Endothelial cell of umbilical vein (primary cell): ENCODE data around the gene ELAVL1. TPM values are rescaled to one million over a fixed set of nuclear protein-coding genes. Genes with fewer than 3 reads are reported as not detected.
"Not testable (repeated sequence)": the region's sequence is repeated elsewhere in the genome, so short reads cannot be mapped to it uniquely, and the experiment has no call there.

ENCODE experiments used
- BruUV-seq: library from RNA; stranded (reverse); fragments of 400-500 nt; replicated peaks from 2 replicates; lab custom pipeline; 2021; lab: Mats Ljungman, UMichigan
- CTCF ChIA-PET: fragments of 300-600, 350-600 bp; sonication (Branson Sonifier 250); formaldehyde crosslinking; loops from one replicate; lab custom pipeline; 2021; ENCODE audit warnings: antibody characterized with exemption, inconsistent platforms; lab: Charles Lee
- POLR2A ChIA-PET: fragments of 300-600, 350-600 bp; sonication (Branson Sonifier 250); formaldehyde crosslinking; loops from one replicate; lab custom pipeline; 2021; ENCODE audit warnings: antibody characterized with exemption, inconsistent platforms; lab: Charles Lee
- DNase-seq: peaks from one replicate; pipeline ENCODE4 v3.0.0-alpha.2; 2011; ENCODE audit warnings: low read depth, low spot score
- FAIRE-seq: peaks from 2 replicates; lab custom pipeline; 2011; peaks lifted over from hg19 to GRCh38; lab: Jason Lieb, UNC
- H2AFZ ChIP-seq: 2 replicates; pipeline ENCODE4 v1.6.0; 2012; ENCODE audit warnings: low read depth, low read length, control low read depth, inconsistent platforms
- H3K27ac ChIP-seq: 2 replicates; pipeline ENCODE4 v1.5.1; 2011; ENCODE audit warnings: low read depth, mild to moderate bottlenecking, control low read depth, low read length, moderate library complexity; ENCODE audit not compliant: insufficient read depth
- H3K27me3 ChIP-seq, 2 experiments: 2 replicates each; pipeline versions ENCODE4 v1.6.0 to v1.6.1; 2011; ENCODE audit warnings: low read length in 2 of 2, mixed read lengths in 1 of 2; ENCODE audit not compliant: control insufficient read depth in 2 of 2, insufficient read depth in 2 of 2
- H3K36me3 ChIP-seq, 2 experiments: 2 replicates in 1 of 2; 3 replicates in 1 of 2; pipeline ENCODE4 v1.5.1; 2011; ENCODE audit warnings: low read length in 2 of 2, mild to moderate bottlenecking in 1 of 2, moderate library complexity in 1 of 2; ENCODE audit not compliant: control insufficient read depth in 2 of 2, insufficient read depth in 2 of 2; ENCODE audit errors: extremely low read depth in 1 of 2
- H3K4me1 ChIP-seq: 3 replicates; pipeline ENCODE4 v1.5.1; 2011; ENCODE audit warnings: mild to moderate bottlenecking, low read length; ENCODE audit not compliant: control insufficient read depth, insufficient read depth; ENCODE audit errors: extremely low read depth
- H3K4me2 ChIP-seq: 2 replicates; pipeline ENCODE4 v1.6.1; 2011; ENCODE audit warnings: low read length, control low read depth, mixed read lengths; ENCODE audit not compliant: insufficient read depth
- H3K4me3 ChIP-seq, 3 experiments: fragments of 200-600 bp in 1 of 3; sonication (generic), shearing (Covaris generic) in 1 of 3; replicated peaks in 1 of 3; 2 replicates each; pipeline ENCODE4 v1.5.1; 2011 to 2016; ENCODE audit warnings: control low read depth in 3 of 3, low read length in 3 of 3, mild to moderate bottlenecking in 2 of 3, inconsistent platforms in 1 of 3, low read depth in 1 of 3, moderate library complexity in 1 of 3; ENCODE audit not compliant: insufficient read depth in 1 of 3
- H3K79me2 ChIP-seq: 2 replicates; pipeline ENCODE4 v1.6.0; 2012; ENCODE audit warnings: low read length, inconsistent platforms; ENCODE audit not compliant: control insufficient read depth, insufficient read depth
- H3K9ac ChIP-seq: replicated peaks from 2 replicates; pipeline ENCODE3; 2011; ENCODE audit warnings: low read length, control low read depth; ENCODE audit not compliant: insufficient read depth; ENCODE audit errors: extremely low read depth
- H3K9me1 ChIP-seq: replicated peaks from 3 replicates; pipeline ENCODE4 v1.6.0; 2011; ENCODE audit warnings: mild to moderate bottlenecking, low read length; ENCODE audit not compliant: control insufficient read depth, insufficient read depth; ENCODE audit errors: extremely low read depth
- H3K9me3 ChIP-seq: replicated peaks from 2 replicates; pipeline ENCODE4 v1.5.1; 2012; ENCODE audit warnings: low read length, inconsistent platforms; ENCODE audit not compliant: control insufficient read depth, insufficient read depth
- H4K20me1 ChIP-seq: replicated peaks from 2 replicates; pipeline ENCODE3; 2011; ENCODE audit warnings: mild to moderate bottlenecking, low read length; ENCODE audit not compliant: control insufficient read depth, insufficient read depth; ENCODE audit errors: extremely low read depth
- EZH2 ChIP-seq: IDR thresholded peaks from 2 replicates; pipeline ENCODE4 v1.6.1; 2012; ENCODE audit warnings: borderline replicate concordance, low read depth, mild to moderate bottlenecking, moderate library complexity, low read length, inconsistent platforms; ENCODE audit not compliant: severe bottlenecking
- FOS ChIP-seq: IDR thresholded peaks from 2 replicates; pipeline ENCODE4 v1.6.1; 2011; ENCODE audit warnings: mild to moderate bottlenecking, low read length, moderate library complexity, borderline replicate concordance; ENCODE audit not compliant: insufficient read depth
- GATA2 ChIP-seq: IDR thresholded peaks from 2 replicates; pipeline ENCODE4 v1.7.0; 2011; ENCODE audit warnings: low read depth, mild to moderate bottlenecking, moderate library complexity, mixed read lengths, low read length; ENCODE audit not compliant: insufficient read length, insufficient read depth
- JUN ChIP-seq: IDR thresholded peaks from 2 replicates; pipeline ENCODE4 v1.6.1; 2011; ENCODE audit warnings: borderline replicate concordance, low read depth; ENCODE audit not compliant: insufficient read length, insufficient read depth
- MAX ChIP-seq: IDR thresholded peaks from 2 replicates; pipeline ENCODE4 v1.6.1; 2011; ENCODE audit not compliant: insufficient read depth, insufficient read length
- MYC ChIP-seq: IDR thresholded peaks from one replicate; pipeline ENCODE4 v1.6.1; 2011; ENCODE audit warnings: mild to moderate bottlenecking, low read depth, low read length
- POLR2A ChIP-seq: IDR thresholded peaks from 2 replicates; pipeline ENCODE4 v1.6.1; 2012; ENCODE audit warnings: low read depth, mild to moderate bottlenecking, control low read depth, low read length
- POLR2AphosphoS5 ChIP-seq: IDR thresholded peaks from 2 replicates; pipeline ENCODE4 v1.6.1; 2012; ENCODE audit warnings: low read depth, mild to moderate bottlenecking, control low read depth, low read length, moderate library complexity; ENCODE audit not compliant: insufficient read depth
- dilution Hi-C: fragments of 300-500 bp; cut with MboI; formaldehyde crosslinking; loops from one replicate; pipeline ENCODE4 v1.15.0; 2019; ENCODE audit warnings: low sequenced_read_pairs; ENCODE audit not compliant: extremely low pct_ligation_motif_present
- intact Hi-C: fragments of 100-400 bp; cut with micrococcal nuclease; formaldehyde crosslinking; loops from one replicate; pipeline ENCODE4 v1.10.0; 2022
- polyA plus RNA-seq, 4 experiments: library from polyadenylated mRNA; depleted of rRNA in 3 of 4; stranded (reverse) in 3 of 4; unstranded in 1 of 4; fragments of >200 nt; gene quantifications; 2 replicates each; pipeline versions ENCODE4 v1.2.1 to v1.2.3, GENCODE V29; 2011 to 2012; ENCODE audit warnings: missing spikeins in 1 of 4
- total RNA-seq: library from RNA; stranded (reverse); gene quantifications from 2 replicates; pipeline ENCODE4 v1.2.3, GENCODE V29; 2021
- TF ChIP-seq, protein P1 (sequence below), 2 donors: IDR thresholded peaks; 1 replicate in 1 of 2; 2 replicates in 1 of 2; pipeline ENCODE4 v1.5.1; 2011; ENCODE audit warnings: low read length in 2 of 2, mild to moderate bottlenecking in 2 of 2, moderate library complexity in 2 of 2, control low read depth in 1 of 2, inconsistent platforms in 1 of 2, low read depth in 1 of 2; ENCODE audit not compliant: insufficient read depth in 1 of 2; ENCODE audit errors: extremely low read depth in 1 of 2

Gene ELAVL1
- total and polyA plus RNA-seq, 2 donors (not counting 3 experiments of a cell fraction or from before 2014, with no cell fraction given): 46.8 to 134 TPM

GRCh38 chr19:7961920-7962626 is 43.4 kb downstream of the ELAVL1 start:
- no peaks in the 10 kb centered on the region for H3K9me1 ChIP-seq
- DNase-seq (no peak), FAIRE-seq (no peak)
- no peak overlapping the region for H3K9ac ChIP-seq
- no peak overlapping the region for H3K27ac ChIP-seq
- intact Hi-C loops (no loop called here), dilution Hi-C loops (no loop called here)
- H4K20me1 ChIP-seq: no peaks in the 10 kb centered on the region
- no peak overlapping the region for H3K4me3 ChIP-seq
- no peak for TF ChIP-seq GATA2
- TF ChIP-seq EZH2: no peak
- no peak for TF ChIP-seq POLR2A
- TF ChIP-seq MYC: no peak
- TF ChIP-seq, protein P1, sequence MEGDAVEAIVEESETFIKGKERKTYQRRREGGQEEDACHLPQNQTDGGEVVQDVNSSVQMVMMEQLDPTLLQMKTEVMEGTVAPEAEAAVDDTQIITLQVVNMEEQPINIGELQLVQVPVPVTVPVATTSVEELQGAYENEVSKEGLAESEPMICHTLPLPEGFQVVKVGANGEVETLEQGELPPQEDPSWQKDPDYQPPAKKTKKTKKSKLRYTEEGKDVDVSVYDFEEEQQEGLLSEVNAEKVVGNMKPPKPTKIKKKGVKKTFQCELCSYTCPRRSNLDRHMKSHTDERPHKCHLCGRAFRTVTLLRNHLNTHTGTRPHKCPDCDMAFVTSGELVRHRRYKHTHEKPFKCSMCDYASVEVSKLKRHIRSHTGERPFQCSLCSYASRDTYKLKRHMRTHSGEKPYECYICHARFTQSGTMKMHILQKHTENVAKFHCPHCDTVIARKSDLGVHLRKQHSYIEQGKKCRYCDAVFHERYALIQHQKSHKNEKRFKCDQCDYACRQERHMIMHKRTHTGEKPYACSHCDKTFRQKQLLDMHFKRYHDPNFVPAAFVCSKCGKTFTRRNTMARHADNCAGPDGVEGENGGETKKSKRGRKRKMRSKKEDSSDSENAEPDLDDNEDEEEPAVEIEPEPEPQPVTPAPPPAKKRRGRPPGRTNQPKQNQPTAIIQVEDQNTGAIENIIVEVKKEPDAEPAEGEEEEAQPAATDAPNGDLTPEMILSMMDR (IDR thresholded peaks at IDR 0.05; ENCODE audit: extremely low read depth in 1 of 2, insufficient read depth in 1 of 2, low read depth in 1 of 2, low read length in 2 of 2): no peak
- TF ChIP-seq POLR2AphosphoS5: no peak
- TF ChIP-seq MAX: no peak
- no peak for TF ChIP-seq JUN
- no peak for TF ChIP-seq FOS
- no peaks in the 10 kb centered on the region for H3K27me3 ChIP-seq
- H3K9me3 ChIP-seq: no peaks in the 10 kb centered on the region
- H3K4me1 ChIP-seq: no peaks in the 10 kb centered on the region
- ChIA-PET CTCF (interaction anchor here (0.7 kb wide), 1 partner anchor 18 kb away, joined by 3 read pairs; the partner anchor contains the start of gene TIMM44), POLR2A (no interaction called here)
- no TSS peak for BruUV-seq
- H3K4me2 ChIP-seq: no peak overlapping the region
- H2AFZ ChIP-seq: no peak overlapping the region
- no peaks in the 10 kb centered on the region for H3K79me2 ChIP-seq
- peaks cover 16 to 29% of the 10 kb centered on the region in 2 experiments for H3K36me3 ChIP-seq

DNA sequence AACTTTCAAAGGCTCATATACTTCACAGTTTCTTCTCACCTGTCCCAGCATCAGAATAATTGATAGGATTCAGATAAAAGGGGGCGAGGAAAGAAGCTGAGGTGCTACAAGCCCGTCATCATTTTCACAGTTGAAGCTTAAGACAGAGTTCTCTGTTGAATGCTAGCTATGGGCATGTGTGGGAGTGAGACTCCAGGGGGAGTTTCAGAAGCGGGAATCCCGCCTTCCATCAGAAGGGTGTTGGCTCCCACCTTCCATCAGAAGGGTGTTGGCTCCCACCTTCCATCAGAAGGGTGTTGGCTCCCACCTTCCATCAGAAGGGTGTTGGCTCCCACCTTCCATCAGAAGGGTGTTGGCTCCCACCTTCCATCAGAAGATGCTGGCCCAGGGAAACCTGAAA is 44.4 kb downstream of the ELAVL1 start:
- CTCF ChIA-PET: interaction anchor here (2.0 to 2.2 kb wide), 2 partner anchors 10 to 17 kb away, joined by 13 to 16 read pairs; no protein-coding TSS in a partner anchor
- H3K9me1 ChIP-seq, H3K79me2 ChIP-seq, BruUV-seq, POLR2A ChIA-PET, DNase-seq, H3K4me1 ChIP-seq, H2AFZ ChIP-seq, H3K27me3 ChIP-seq, dilution Hi-C loops, FAIRE-seq, H3K4me2 ChIP-seq, H3K9ac ChIP-seq, H4K20me1 ChIP-seq, H3K27ac ChIP-seq, H3K9me3 ChIP-seq, H3K4me3 ChIP-seq, intact Hi-C loops: not testable (repeated sequence)
- H3K36me3 ChIP-seq: peaks cover 10 to 23% of the 10 kb centered on the region in 2 experiments
